Measurements from ENCODE around the gene MLF2. TPM values are rescaled to one million over a fixed set of nuclear protein-coding genes. Genes with fewer than 3 reads are reported as not detected.

Gene MLF2
- polyA plus RNA-seq, 2 of the 4 experiments (the other 2 are of a cell fraction): 295 to 302 TPM

DNA sequence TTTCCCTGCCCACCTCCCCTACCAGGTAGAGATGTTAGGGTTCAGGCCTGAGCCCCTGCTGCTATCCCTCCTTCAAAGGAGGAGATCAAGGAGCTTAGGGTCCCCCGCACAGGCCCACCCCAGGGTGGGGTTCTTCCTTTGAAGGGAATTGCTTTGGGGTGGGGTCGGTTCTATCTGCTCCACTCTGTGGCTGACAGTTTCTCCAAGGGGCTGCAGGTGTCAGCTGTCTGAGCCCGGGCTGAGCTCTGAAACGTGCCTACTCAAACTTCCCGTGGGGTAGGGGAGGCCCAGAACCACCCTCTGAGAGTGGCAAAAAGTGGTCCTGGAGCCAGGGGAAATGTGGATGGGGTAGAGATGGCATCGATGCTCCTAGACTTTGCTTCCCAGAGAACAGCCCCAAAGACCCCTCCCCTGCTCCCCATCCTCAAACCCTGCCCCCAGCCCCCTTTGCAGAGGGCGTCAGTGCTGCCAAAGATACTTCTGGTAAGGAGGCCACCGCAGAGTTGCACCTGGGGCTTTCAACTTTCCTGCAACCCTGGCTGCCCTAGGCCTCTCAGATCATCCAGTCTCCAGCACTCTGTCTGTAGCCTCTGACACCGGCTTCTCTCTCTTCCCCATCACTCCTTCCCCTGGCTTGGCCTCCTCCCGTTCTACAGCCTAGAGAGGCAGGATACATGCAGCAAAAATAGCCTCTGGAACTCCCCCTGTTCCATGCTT, 30.1 kb upstream of the MLF2 start (continued):
- TF ChIP-seq, protein P1, sequence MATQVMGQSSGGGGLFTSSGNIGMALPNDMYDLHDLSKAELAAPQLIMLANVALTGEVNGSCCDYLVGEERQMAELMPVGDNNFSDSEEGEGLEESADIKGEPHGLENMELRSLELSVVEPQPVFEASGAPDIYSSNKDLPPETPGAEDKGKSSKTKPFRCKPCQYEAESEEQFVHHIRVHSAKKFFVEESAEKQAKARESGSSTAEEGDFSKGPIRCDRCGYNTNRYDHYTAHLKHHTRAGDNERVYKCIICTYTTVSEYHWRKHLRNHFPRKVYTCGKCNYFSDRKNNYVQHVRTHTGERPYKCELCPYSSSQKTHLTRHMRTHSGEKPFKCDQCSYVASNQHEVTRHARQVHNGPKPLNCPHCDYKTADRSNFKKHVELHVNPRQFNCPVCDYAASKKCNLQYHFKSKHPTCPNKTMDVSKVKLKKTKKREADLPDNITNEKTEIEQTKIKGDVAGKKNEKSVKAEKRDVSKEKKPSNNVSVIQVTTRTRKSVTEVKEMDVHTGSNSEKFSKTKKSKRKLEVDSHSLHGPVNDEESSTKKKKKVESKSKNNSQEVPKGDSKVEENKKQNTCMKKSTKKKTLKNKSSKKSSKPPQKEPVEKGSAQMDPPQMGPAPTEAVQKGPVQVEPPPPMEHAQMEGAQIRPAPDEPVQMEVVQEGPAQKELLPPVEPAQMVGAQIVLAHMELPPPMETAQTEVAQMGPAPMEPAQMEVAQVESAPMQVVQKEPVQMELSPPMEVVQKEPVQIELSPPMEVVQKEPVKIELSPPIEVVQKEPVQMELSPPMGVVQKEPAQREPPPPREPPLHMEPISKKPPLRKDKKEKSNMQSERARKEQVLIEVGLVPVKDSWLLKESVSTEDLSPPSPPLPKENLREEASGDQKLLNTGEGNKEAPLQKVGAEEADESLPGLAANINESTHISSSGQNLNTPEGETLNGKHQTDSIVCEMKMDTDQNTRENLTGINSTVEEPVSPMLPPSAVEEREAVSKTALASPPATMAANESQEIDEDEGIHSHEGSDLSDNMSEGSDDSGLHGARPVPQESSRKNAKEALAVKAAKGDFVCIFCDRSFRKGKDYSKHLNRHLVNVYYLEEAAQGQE (IDR thresholded peaks at IDR 0.05): no peak
- no peak for TF ChIP-seq HOXB5 (CRISPR knock-in tag; IDR thresholded peaks at IDR 0.05)

DNA sequence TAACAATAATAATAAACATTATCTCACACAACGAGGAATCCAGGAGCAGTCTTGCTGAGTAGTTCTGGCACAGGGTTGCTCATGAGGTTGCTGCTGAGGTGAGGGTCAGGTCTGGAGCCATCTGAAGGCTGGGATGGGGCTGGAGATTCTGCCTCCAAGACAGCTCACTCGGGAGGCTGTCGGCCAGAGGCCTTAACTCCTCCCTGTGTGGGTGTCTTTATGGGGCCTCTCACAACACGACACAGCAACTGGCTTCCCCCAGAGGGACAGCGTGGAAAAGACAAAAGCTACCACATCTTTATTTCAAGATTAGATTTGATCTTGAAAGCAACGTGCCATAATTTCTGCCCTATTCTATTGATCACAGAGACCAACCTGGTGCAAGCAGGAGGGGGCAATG, 29.2 kb upstream of the MLF2 start:
- TF ChIP-seq CHD4 (IDR thresholded peaks at IDR 0.05; ENCODE audit: borderline replicate concordance) (no peak), MYC (IDR thresholded peaks at IDR 0.05; ENCODE audit: borderline replicate concordance, low read length) (no peak), ZSCAN20 (CRISPR knock-in tag; IDR thresholded peaks at IDR 0.05) (no peak), FOSL2 (IDR thresholded peaks at IDR 0.05) (no peak), FOSL2 (CRISPR knock-in tag; IDR thresholded peaks at IDR 0.05) (no peak), GATA3 (IDR thresholded peaks at IDR 0.05; ENCODE audit: borderline replicate concordance) (no peak), TFCP2L1 (CRISPR knock-in tag; IDR thresholded peaks at IDR 0.05) (no peak), ESRRA (IDR thresholded peaks at IDR 0.05; ENCODE audit: borderline replicate concordance, low read length) (no peak), CBX2 (IDR thresholded peaks at IDR 0.05; ENCODE audit: borderline replicate concordance, low read depth) (no peak), BHLHE40 (IDR thresholded peaks at IDR 0.05; ENCODE audit: low read depth, low read length) (no peak), CHD2 (IDR thresholded peaks at IDR 0.05; ENCODE audit: low read length, partially characterized antibody) (no peak), HEYL (CRISPR knock-in tag; IDR thresholded peaks at IDR 0.05) (no peak), EHF (CRISPR knock-in tag; IDR thresholded peaks at IDR 0.05) (no peak)
- TF ChIP-seq, protein P2, sequence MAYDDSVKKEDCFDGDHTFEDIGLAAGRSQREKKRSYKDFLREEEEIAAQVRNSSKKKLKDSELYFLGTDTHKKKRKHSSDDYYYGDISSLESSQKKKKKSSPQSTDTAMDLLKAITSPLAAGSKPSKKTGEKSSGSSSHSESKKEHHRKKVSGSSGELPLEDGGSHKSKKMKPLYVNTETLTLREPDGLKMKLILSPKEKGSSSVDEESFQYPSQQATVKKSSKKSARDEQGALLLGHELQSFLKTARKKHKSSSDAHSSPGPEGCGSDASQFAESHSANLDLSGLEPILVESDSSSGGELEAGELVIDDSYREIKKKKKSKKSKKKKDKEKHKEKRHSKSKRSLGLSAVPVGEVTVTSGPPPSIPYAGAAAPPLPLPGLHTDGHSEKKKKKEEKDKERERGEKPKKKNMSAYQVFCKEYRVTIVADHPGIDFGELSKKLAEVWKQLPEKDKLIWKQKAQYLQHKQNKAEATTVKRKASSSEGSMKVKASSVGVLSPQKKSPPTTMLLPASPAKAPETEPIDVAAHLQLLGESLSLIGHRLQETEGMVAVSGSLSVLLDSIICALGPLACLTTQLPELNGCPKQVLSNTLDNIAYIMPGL (CRISPR knock-in tag; IDR thresholded peaks at IDR 0.05; ENCODE audit: borderline replicate concordance): no peak
- TF ChIP-seq, protein P3, sequence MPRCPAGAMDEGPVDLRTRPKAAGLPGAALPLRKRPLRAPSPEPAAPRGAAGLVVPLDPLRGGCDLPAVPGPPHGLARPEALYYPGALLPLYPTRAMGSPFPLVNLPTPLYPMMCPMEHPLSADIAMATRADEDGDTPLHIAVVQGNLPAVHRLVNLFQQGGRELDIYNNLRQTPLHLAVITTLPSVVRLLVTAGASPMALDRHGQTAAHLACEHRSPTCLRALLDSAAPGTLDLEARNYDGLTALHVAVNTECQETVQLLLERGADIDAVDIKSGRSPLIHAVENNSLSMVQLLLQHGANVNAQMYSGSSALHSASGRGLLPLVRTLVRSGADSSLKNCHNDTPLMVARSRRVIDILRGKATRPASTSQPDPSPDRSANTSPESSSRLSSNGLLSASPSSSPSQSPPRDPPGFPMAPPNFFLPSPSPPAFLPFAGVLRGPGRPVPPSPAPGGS (IDR thresholded peaks at IDR 0.05): no peak
- ChIA-PET CTCF (interaction anchor here (0.8 to 26.0 kb wide), 8 partner anchors 13 to 244 kb away, joined by 3 to 670 read pairs (median 30); partner anchors contain the start of genes GPR162, LAG3, MLF2 and P3H3), POLR2A (interaction anchor here (2.5 to 2.8 kb wide), 2 partner anchors 16 to 29 kb away, joined by 8 to 22 read pairs; partner anchors contain the start of genes MLF2 and PTMS)
- 61% methylated on average over 6 of the region's 6 CpGs for WGBS (ENCODE audit: missing lambda C conversion rate)
- FAIRE-seq (no peak), DNase-seq (ENCODE audit: low read depth in 1 of 2, low spot score in 1 of 2) (no peak), ATAC-seq (no peak)
- Histone ChIP-seq H3K4me2 (no peak overlapping the region), H3K4me1 (peaks cover 9% of the 10 kb centered on the region; the same call in 1 of the 3 replicates), H3K4me3 (no peak overlapping the region), H3K9me3 (no peaks in the 10 kb centered on the region), H3K27ac (no peak overlapping the region)

Data from A549 (cell line).